H7 (cell line): ENCODE data around the gene SPAST. TPM values are rescaled to one million over a fixed set of nuclear protein-coding genes. Genes with fewer than 3 reads are reported as not detected.
"Not testable (repeated sequence)": the region's sequence is repeated elsewhere in the genome, so short reads cannot be mapped to it uniquely, and the experiment has no call there.

Source experiments
- DNase-seq: peaks from one replicate; pipeline ENCODE4 v3.0.0; 2012
- H3K27me3 ChIP-seq: 2 replicates; pipeline ENCODE4 v1.6.0; 2011; ENCODE audit warnings: mild to moderate bottlenecking, low read length; ENCODE audit not compliant: control insufficient read depth, insufficient read depth
- H3K36me3 ChIP-seq: replicated peaks from 2 replicates; pipeline ENCODE4 v1.5.1; 2011; ENCODE audit warnings: low read length; ENCODE audit not compliant: control insufficient read depth, insufficient read depth
- H3K4me3 ChIP-seq: 2 replicates; pipeline ENCODE4 v1.5.1; 2011; ENCODE audit warnings: low read depth, mild to moderate bottlenecking, control low read depth, low read length, moderate library complexity; ENCODE audit not compliant: insufficient read depth
- total RNA-seq: library from RNA; depleted of rRNA; stranded (reverse); fragments of >200 nt; shearing (Covaris generic); gene quantifications from 2 replicates; pipeline ENCODE4 v1.2.3, GENCODE V29; 2014; rRNA removed

Gene SPAST
- total RNA-seq, 1 experiment from 2014 or later, result 22.7 TPM

DNA sequence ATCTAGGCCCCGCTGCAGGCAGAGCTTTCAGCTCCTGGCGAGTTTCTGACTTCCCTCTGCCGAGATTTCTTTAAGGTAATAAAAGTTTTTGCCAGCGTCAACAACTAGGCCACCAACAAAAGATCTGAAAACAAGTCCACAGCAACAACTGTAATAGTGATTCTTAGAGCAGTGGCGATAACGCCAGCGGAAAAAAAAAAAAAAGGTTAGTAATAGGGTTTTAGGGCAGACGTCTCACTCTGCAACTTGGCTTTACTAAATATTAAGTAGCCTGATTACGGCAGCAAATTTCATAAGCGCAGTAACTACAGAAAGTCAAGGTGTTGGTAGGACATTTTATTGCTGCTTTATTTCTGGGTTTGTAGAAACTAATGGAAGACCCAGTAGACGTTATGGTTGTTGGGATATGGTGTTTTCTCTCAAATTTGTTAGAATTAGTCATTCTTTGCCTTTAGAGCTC lies 102.8 kb downstream of the SPAST start:
- H3K4me3 ChIP-seq, result peak overlapping the region; percentile 74
- H3K36me3 ChIP-seq, result no peaks in the 10 kb centered on the region; the same call in 1 of the 2 replicates
- no peak for DNase-seq
- no peaks in the 10 kb centered on the region for H3K27me3 ChIP-seq

DNA sequence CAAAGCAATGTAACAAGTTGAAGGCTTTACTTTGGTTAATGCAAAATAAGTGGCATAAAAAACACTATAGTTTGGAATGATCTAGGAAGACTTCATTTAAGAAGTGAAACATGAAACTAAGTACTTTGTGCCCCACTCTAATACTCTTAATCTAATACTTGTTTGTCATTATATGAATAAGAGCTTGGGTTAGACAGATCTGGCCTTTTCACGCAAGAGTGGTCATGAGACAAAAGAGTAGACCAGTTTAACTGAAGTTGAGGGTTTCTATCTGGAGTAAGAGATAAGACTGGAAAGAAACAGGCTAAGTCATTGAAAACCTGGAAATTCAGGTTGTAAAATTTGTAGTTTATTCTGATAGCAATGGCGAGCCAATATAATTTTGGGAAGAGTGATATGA lies 105.2 kb downstream of the SPAST start:
- no peaks in the 10 kb centered on the region for H3K27me3 ChIP-seq
- H3K36me3 ChIP-seq, result peaks cover 4% of the 10 kb centered on the region
- DNase-seq, result no peak
- H3K4me3 ChIP-seq, result no peak overlapping the region

DNA sequence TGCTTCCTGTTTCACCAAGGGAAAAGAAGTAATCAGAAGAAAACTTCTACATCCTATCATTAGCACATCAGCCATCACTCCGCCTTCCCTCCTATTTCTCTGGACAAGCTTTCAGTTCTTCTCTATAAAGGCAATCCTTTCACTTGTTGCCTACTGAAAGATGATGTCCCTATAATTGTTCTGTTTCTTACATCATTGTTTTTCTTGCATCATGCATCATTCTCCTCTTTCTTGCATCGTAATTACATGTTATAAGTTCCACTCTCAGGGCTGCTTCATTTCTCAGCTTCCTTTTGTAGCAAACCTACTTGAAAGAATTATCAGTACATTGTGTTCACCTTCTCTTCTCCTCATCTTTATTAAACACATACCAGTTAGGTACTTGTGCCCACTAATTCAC lies 109.5 kb downstream of the SPAST start:
- H3K27me3 ChIP-seq, result no peaks in the 10 kb centered on the region
- peaks cover 7% of the 10 kb centered on the region for H3K36me3 ChIP-seq
- H3K4me3 ChIP-seq, result no peak overlapping the region
- no peak for DNase-seq

- Histone ChIP-seq H3K27me3 (no peaks in the 10 kb centered on the region), H3K36me3 (peaks cover 9% of the 10 kb centered on the region), H3K4me3 (no peak overlapping the region)
- no peak for DNase-seq
Measured at GRCh38 chr2:32182667-32183066, 119.3 kb downstream of the SPAST start.

GRCh38 chr2:32189011-32189410 lies 125.7 kb downstream of the SPAST start:
- no peaks in the 10 kb centered on the region for H3K27me3 ChIP-seq
- DNase-seq, result no peak
- H3K4me3 ChIP-seq, result no peak overlapping the region
- H3K36me3 ChIP-seq, result peaks cover 4% of the 10 kb centered on the region

DNA sequence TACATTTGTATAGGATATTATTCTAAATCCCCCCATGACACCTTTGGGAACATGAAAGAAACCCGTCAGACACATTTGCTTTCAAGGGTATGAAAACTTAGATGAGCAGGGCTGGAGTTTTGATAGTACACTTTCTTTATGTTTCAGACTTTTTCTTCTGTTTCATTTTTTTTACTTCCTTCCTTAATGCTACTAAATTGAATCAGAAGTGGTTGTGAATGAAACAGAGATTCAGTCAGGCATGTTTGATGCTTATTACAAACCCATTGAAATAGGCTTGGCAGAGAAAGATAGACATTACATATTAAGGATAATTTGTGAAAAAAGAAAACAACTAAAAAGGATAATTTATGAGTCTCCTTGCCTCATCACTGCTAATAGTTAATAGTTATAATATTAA lies 129.1 kb downstream of the SPAST start:
- H3K27me3 ChIP-seq, result no peaks in the 10 kb centered on the region
- no peak for DNase-seq

DNA sequence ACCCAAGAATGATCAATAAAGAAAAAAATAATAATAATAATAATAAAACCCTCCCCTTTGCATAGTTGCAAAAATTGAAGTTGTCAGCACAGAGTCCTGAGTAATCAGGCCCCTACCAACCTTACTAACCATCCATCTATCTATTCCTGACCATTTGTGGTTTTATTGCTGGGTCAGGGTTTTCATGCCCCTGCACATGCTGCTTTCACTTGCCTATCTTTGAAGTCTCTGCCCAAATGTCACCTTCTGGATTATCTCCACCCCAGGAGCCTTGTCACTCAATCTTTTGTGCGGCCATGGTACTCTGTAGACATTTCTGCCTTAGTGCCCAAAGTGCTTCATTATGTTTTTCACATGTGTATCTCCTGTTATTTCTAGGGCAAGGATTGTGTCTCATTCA lies 137.5 kb downstream of the SPAST start:
- H3K4me3 ChIP-seq, result no peak overlapping the region
- no peak for DNase-seq
- H3K36me3 ChIP-seq, result no peaks in the 10 kb centered on the region; the same call in 1 of the 2 replicates
- H3K27me3 ChIP-seq, result no peaks in the 10 kb centered on the region

More for the DNA sequence above, 129.1 kb downstream of the SPAST start:
- no peaks in the 10 kb centered on the region for H3K36me3 ChIP-seq
- H3K4me3 ChIP-seq, result no peak overlapping the region

- not testable (repeated sequence) for H3K27me3 ChIP-seq, H3K36me3 ChIP-seq, DNase-seq, H3K4me3 ChIP-seq
Measured at GRCh38 chr2:32203428-32203827, 140.1 kb downstream of the SPAST start.

Other genes starting within 250 kb of the SPAST start
- 48.6 and 54.2 TPM in 2 replicates for gene MEMO1, start 52.5 kb upstream of the SPAST start, total RNA-seq
- 86.0 and 122 TPM in 2 replicates for gene DPY30, start 23.8 kb upstream of the SPAST start, total RNA-seq
- 26.2 and 28.1 TPM in 2 replicates for gene SLC30A6, start 102.3 kb downstream of the SPAST start, total RNA-seq
- gene NLRC4, start 201.3 kb downstream of the SPAST start, total RNA-seq, result 0.10 TPM in 1 of 2 replicates, not detected in the other
- gene YIPF4, start 214.3 kb downstream of the SPAST start, total RNA-seq, result 7.4 and 18.5 TPM in 2 replicates